Transverse colon (tissue), 4 donors: ENCODE results near the gene RUNX1.

Source experiments
- CTCF ChIP-seq, 5 experiments: fragments of 200-600 bp in 3 of 5; fragments of 450-650 bp in 2 of 5; sonication (generic) in 3 of 5; IDR thresholded peaks; 1 replicate in 2 of 5; 2 replicates in 3 of 5; pipeline ENCODE4 v1.5.1; 2016 to 2017; ENCODE audit warnings: antibody characterized with exemption in 5 of 5, inconsistent platforms in 3 of 5, mild to moderate bottlenecking in 2 of 5, moderate library complexity in 1 of 5
- EP300 ChIP-seq: sonication (generic); formaldehyde crosslinking; IDR thresholded peaks from one replicate; pipeline ENCODE4 v1.6.1; 2017; ENCODE audit warnings: antibody characterized with exemption, low read depth
- POLR2A ChIP-seq: fragments of 450-650 bp; IDR thresholded peaks from one replicate; pipeline ENCODE4 v1.6.1; 2016; ENCODE audit warnings: antibody characterized with exemption, mild to moderate bottlenecking, moderate library complexity
- POLR2AphosphoS5 ChIP-seq, 3 donors: sonication (generic); formaldehyde crosslinking; IDR thresholded peaks; one replicate each; pipeline ENCODE4 v1.6.1; 2016; ENCODE audit warnings: antibody characterized with exemption in 3 of 3

DNA sequence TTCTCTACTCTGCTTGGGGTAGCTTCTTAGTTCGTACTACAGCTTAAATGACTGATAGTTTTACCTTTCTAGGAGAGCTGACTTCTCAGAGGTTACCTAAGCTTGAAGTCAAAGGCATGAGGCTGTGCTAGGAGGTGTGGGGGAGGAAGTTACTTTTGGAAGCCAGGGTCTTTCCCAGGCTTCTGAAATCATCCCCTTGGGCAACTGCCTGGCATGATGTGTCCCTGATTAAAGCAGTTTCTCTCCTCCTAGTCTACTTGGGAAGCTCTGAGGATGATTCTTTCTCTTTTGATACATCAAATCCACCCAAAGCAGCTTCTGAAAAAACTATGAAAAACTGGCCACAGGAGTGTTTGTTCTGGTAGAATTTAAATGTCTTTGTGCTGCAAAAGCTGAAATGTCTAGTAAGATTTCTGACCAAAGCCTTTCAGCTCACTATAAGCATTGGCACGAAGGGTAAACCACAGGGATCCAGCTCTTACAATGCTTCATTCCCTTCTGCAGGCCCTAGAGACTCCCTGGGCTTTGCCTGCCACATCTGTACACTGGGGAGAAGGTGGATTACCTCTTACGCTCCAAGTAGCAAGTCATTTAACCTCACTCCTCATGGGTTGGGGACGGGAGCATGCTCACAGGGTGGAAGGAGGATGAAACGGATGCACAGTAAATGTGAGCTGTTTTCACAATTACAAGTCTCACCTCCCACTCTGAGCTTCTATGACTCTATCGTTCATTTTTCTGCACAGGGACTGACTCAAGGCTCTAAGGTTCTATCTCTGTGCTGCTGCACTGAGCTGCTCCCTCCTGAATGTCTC, 59.6 kb downstream of the RUNX1 start:
- no peak for TF ChIP-seq CTCF (IDR thresholded peaks at IDR 0.05)
- no peak for TF ChIP-seq EP300
- no peak for TF ChIP-seq POLR2A
- no peak for TF ChIP-seq POLR2AphosphoS5 (IDR thresholded peaks at IDR 0.05)
